ENCODE measurements around the gene SYCN.

DNA sequence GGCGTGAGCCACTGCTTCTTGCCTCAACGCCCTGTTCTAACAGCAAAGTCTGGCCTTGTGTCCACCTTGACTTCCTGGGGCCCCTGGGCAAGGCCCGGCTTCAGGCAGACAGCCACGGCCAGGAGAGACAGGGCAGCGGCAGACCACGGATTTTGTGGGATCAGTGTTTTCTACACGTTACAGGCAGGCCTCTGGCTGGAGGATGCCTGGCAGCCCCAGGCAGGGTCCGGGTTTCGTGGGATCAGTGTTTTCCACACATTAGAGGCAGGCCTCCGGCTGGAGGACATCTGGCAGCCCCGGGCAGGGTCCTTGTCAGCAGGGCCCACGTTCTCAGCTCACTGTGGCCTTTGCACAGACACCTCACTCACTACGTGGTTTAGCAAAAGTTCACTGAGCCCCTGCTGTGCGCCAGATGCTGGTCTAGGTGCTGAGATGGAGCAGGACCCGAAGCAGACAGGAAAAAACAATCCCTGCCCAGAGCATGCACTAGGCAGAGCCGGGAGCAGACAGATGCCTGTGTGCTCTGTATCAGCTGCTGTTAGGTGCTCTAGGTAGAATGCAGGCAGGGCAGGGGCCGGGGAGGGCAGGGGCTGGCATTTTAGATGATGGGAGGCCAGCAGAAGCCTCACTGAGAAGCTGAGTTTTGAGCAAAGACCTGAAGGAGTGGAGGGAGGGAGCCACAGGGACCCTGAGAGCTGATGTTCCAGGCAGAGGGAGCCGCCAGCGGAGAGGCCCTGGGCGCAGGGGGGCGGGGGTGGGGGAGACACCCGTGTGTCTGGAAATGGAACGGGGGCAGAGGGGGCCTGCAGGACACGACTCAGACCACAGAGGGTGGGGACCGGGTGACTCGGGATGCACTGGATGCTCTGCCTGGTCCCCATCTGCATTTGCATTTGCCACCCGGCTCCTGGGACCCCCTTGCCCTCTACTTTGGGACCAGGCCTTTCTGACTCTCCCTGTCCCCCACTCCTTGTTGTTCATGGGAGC is 32.3 kb downstream of the SYCN start:
- TF ChIP-seq, protein P1, sequence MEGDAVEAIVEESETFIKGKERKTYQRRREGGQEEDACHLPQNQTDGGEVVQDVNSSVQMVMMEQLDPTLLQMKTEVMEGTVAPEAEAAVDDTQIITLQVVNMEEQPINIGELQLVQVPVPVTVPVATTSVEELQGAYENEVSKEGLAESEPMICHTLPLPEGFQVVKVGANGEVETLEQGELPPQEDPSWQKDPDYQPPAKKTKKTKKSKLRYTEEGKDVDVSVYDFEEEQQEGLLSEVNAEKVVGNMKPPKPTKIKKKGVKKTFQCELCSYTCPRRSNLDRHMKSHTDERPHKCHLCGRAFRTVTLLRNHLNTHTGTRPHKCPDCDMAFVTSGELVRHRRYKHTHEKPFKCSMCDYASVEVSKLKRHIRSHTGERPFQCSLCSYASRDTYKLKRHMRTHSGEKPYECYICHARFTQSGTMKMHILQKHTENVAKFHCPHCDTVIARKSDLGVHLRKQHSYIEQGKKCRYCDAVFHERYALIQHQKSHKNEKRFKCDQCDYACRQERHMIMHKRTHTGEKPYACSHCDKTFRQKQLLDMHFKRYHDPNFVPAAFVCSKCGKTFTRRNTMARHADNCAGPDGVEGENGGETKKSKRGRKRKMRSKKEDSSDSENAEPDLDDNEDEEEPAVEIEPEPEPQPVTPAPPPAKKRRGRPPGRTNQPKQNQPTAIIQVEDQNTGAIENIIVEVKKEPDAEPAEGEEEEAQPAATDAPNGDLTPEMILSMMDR (IDR thresholded peaks at IDR 0.05), result no peak
- TF ChIP-seq POLR2A (IDR thresholded peaks at IDR 0.05), result no peak

Data from testis (tissue), 2 donors.